HEK293T (cell line): Measurements from ENCODE around the gene LOXL1.

Experiments
- CTCF ChIA-PET: fragments of 350-600 bp; formaldehyde crosslinking; extraction: SDS; loops from one replicate; lab custom pipeline; 2021; ENCODE audit warnings: antibody characterized with exemption, inconsistent platforms; lab: Yijun Ruan, JAX
- POLR2A ChIA-PET: fragments of 350-600 bp; formaldehyde crosslinking; extraction: SDS; loops from one replicate; lab custom pipeline; 2020; ENCODE audit warnings: antibody characterized with exemption, inconsistent platforms; lab: Yijun Ruan, JAX
- DNase-seq: peaks from one replicate; pipeline ENCODE4 v3.0.0; 2012; ENCODE audit warnings: mixed read lengths; ENCODE audit errors: extremely low spot score
- ARNT ChIP-seq: fragments of 450-650 bp; IDR thresholded peaks from 2 replicates; pipeline ENCODE4 v1.6.1; 2017; ENCODE audit warnings: mild to moderate bottlenecking
- BHLHE40 ChIP-seq: fragments of 450-650 bp; IDR thresholded peaks from 2 replicates; pipeline ENCODE4 v1.6.1; 2016; ENCODE audit warnings: mild to moderate bottlenecking, moderate library complexity, borderline replicate concordance
- CTBP1 ChIP-seq: fragments of 450-650 bp; IDR thresholded peaks from 2 replicates; pipeline ENCODE4 v1.6.1; 2016; ENCODE audit warnings: borderline replicate concordance
- ELF4 ChIP-seq: fragments of 450-650 bp; IDR thresholded peaks from 2 replicates; pipeline ENCODE4 v1.6.1; 2017; ENCODE audit warnings: antibody characterized with exemption
- FOXA1 ChIP-seq: fragments of 450-650 bp; IDR thresholded peaks from 2 replicates; pipeline ENCODE4 v1.6.1; 2016; ENCODE audit warnings: mild to moderate bottlenecking
- FOXK2 ChIP-seq: fragments of 450-650 bp; IDR thresholded peaks from 2 replicates; pipeline ENCODE4 v1.6.1; 2016; ENCODE audit warnings: mild to moderate bottlenecking
- HDGF ChIP-seq: fragments of 450-650 bp; IDR thresholded peaks from 2 replicates; pipeline ENCODE4 v1.6.1; 2017; ENCODE audit warnings: antibody characterized with exemption, borderline replicate concordance
- L3MBTL2 ChIP-seq: fragments of 450-650 bp; conservative IDR thresholded peaks from 2 replicates; pipeline ENCODE4 v1.6.1; 2016; ENCODE audit warnings: mild to moderate bottlenecking
- LEF1 ChIP-seq: fragments of 450-650 bp; IDR thresholded peaks from 2 replicates; pipeline ENCODE4 v1.6.1; 2017; ENCODE audit warnings: mild to moderate bottlenecking, borderline replicate concordance
- NFRKB ChIP-seq: fragments of 450-650 bp; IDR thresholded peaks from 2 replicates; pipeline ENCODE4 v1.6.1; 2016; ENCODE audit warnings: mild to moderate bottlenecking, moderate library complexity
- PKNOX1 ChIP-seq: fragments of 450-650 bp; IDR thresholded peaks from 2 replicates; pipeline ENCODE4 v1.6.1; 2016
- SP1 ChIP-seq: fragments of 450-650 bp; IDR thresholded peaks from 2 replicates; pipeline ENCODE4 v1.6.1; 2017
- SUZ12 ChIP-seq: fragments of 450-650 bp; IDR thresholded peaks from 2 replicates; pipeline ENCODE4 v1.6.1; 2016; ENCODE audit warnings: mild to moderate bottlenecking
- TARDBP ChIP-seq: fragments of 450-650 bp; IDR thresholded peaks from 2 replicates; pipeline ENCODE4 v1.6.1; 2016
- ZNF384 ChIP-seq: fragments of 450-650 bp; IDR thresholded peaks from 2 replicates; pipeline ENCODE4 v1.6.1; 2016

Gene LOXL1

GRCh38 chr15:73901126-73901810, 25.0 kb upstream of the LOXL1 start:
- ChIA-PET POLR2A (no interaction called here), CTCF (no interaction called here)
- DNase-seq = no peak
- TF ChIP-seq ARNT = no peak
- no peak for TF ChIP-seq NFRKB
- TF ChIP-seq TARDBP = no peak

GRCh38 chr15:73902121-73903020, 23.9 kb upstream of the LOXL1 start:
- ChIA-PET POLR2A (no interaction called here), CTCF (no interaction called here)
- TF ChIP-seq SP1 = no peak
- TF ChIP-seq NFRKB = no peak
- no peak for TF ChIP-seq BHLHE40
- TF ChIP-seq LEF1 = no peak
- no peak for DNase-seq

DNA sequence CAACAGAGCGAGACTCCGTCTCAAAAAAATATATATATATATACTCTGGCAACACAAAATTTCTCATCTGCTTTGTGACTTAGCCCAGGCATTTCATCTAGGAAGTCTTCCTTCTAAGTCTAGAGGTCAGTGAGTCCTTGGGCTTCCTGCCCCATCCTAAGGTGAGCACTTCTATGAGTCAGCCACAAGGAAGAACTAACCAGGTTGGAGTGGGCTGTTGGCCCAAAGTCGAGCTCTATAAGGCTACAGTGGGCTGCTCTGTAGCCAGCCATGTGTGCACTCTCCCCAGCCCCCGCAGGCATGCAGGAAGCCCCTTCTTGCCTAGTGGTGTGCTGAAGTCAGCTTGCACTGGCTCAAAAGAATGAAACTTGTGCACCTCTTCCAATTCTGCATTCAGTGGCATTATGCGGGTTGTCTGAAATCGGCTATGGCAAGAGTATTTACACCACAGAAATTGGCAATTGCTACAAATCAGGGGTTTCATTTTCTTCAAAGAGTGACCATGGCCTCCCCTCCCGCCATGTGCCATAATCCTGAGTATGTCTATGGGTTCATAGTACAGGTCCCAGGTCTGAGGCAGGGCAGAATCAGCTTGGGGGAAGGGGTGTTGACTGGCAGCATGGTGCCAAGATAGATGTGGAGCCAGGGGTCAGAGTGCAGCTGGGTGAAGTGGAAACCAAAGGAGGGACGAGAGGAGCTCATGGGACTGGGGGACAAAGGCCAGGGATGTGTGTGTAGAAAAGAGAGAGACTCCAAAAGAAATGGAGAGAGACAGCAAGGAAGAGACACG, 22.0 kb upstream of the LOXL1 start:
- ChIA-PET CTCF (no interaction called here), POLR2A (no interaction called here)
- no peak for DNase-seq
- no peak for TF ChIP-seq FOXA1
- TF ChIP-seq ZNF384 = no peak
- no peak for TF ChIP-seq L3MBTL2

DNA sequence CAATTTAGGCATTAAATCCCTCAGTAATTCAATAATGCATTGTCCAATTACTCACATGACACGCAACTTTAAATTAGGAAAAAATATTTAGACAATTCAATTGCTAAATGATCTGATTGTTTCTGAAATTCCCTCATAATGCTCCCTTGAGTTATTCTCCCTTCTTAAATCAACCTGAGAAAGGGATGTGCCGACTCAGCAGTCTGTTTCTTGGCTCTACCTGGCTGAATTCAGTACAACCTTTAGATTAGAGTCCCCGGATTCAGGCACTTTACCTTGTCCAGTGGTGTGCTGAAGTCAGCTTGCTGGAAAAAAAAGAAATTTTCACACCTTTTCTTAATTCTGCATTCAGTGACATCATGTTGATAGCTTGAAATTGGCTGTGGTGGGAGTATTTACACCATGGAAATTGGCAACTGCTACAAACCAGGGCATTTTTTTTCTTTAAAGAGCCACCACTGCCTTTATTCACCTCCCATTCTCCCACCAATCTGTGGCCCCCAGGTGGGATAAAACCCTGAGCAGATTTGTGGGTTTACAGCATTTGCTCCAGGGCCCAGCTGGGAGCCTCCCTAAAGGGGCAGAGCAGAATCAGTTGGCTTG, 20.9 kb upstream of the LOXL1 start:
- TF ChIP-seq ELF4 (no peak), LEF1 (no peak), SUZ12 (no peak), L3MBTL2 (no peak), SP1 (no peak), ZNF384 (no peak), BHLHE40 (no peak), FOXK2 (no peak), PKNOX1 (no peak), CTBP1 (no peak), NFRKB (no peak)
- ChIA-PET CTCF (no interaction called here), POLR2A (interaction anchor here (1.6 kb wide), 1 partner anchor 29 kb away, joined by 3 read pairs; no protein-coding TSS in a partner anchor)
- no peak for DNase-seq

- POLR2A ChIA-PET = interaction anchor here (0.6 to 1.6 kb wide), 2 partner anchors 12 to 28 kb away, joined by 3 read pairs; no protein-coding TSS in a partner anchor
- CTCF ChIA-PET = interaction anchor here (0.9 to 3.4 kb wide), 8 partner anchors 9 to 130 kb away, joined by 3 to 15 read pairs (median 3); partner anchors contain the start of gene LOXL1
- TF ChIP-seq FOXK2 = no peak
- TF ChIP-seq CTBP1 = no peak
- no peak for DNase-seq
Observed at GRCh38 chr15:73906346-73907034, 19.8 kb upstream of the LOXL1 start.

- ChIA-PET CTCF (interaction anchor here (0.6 to 3.4 kb wide), 9 partner anchors 10 to 130 kb away, joined by 3 to 15 read pairs (median 3); partner anchors contain the start of gene LOXL1), POLR2A (interaction anchor here (1.6 kb wide), 1 partner anchor 28 kb away, joined by 3 read pairs; no protein-coding TSS in a partner anchor)
- no peak for DNase-seq
Observed at GRCh38 chr15:73907035-73907408, 19.2 kb upstream of the LOXL1 start.

DNA sequence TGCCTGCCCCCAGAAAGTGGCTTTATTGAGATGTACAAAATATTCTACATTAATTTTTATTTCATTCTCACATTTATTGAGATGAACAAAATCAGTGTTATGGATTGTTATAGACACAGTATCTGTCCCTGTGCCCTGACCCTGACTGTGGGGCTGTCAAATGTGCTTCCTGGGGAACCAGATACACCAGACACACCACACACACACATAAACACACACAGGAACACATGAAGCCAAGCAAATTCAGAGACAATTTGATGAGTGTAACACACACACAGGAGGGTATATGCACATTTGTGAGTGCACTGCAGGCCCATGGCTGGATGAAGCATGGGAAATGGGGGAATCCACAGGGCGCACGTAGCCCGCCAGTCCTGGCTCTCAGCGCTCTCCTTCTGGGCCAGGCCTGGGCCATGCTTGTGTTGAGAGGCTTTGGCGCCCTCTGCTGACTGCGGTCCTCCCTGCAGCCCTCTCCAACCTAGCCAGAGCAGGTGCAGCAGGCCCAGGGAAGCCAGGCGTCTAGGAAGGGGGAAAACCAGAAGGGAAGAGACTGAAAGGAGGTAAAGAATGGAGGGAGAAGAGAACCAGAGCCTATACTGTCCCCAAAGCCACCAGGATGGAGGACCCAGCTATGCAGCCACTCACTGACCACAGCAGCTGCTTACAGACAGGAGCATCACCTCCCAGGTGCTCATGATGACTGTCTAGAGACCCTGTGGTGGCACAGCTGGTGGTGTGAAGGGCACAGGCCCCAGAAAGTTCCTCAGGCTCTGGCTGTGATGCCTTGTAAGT, 18.0 kb upstream of the LOXL1 start:
- ChIA-PET POLR2A (no interaction called here), CTCF (interaction anchor here (0.6 to 3.4 kb wide), 8 partner anchors 10 to 42 kb away, joined by 3 to 13 read pairs (median 4); partner anchors contain the start of genes LOXL1 and TBC1D21)
- TF ChIP-seq FOXA1 = no peak
- no peak for TF ChIP-seq ELF4
- TF ChIP-seq L3MBTL2 = 0 out of 2 replicates have a peak, but pooled peaks have one; percentile 15
- peak; percentile 85 for DNase-seq

More at GRCh38 chr15:73907035-73907408, 19.2 kb upstream of the LOXL1 start:
- TF ChIP-seq TARDBP (no peak), CTBP1 (no peak), HDGF (no peak), L3MBTL2 (no peak), NFRKB (no peak)
